Mammary epithelial cell (primary cell): ENCODE data around the gene TBX5.

Experiments used
- CTCF ChIP-seq, 2 donors: IDR thresholded peaks in 1 of 2; conservative IDR thresholded peaks in 1 of 2; 2 replicates each; pipeline ENCODE4 v1.5.1; 2011 to 2012; ENCODE audit warnings: inconsistent platforms in 2 of 2, low read length in 2 of 2, mild to moderate bottlenecking in 2 of 2, control low read depth in 1 of 2, low read depth in 1 of 2; ENCODE audit not compliant: insufficient read depth in 1 of 2; ENCODE audit errors: extremely low read depth in 1 of 2
- EZH2 ChIP-seq: IDR thresholded peaks from 2 replicates; pipeline ENCODE4 v1.6.1; 2012; ENCODE audit warnings: low read length, inconsistent platforms, borderline replicate concordance

GRCh38 chr12:114343585-114344302 is 62.2 kb downstream of the TBX5 start:
- TF ChIP-seq CTCF (conservative IDR thresholded peaks at IDR 0.05 in 1 of 2, IDR thresholded peaks at IDR 0.05 in 1 of 2; ENCODE audit: extremely low read depth in 1 of 2, insufficient read depth in 1 of 2, low read depth in 1 of 2, low read length in 2 of 2) (no peak), EZH2 (no peak)
